Inflammatory macrophage treated with lipopolysaccharide for 1 hour (primary cell): ENCODE measurements around the gene GPR176.

Experiments used
- DNase-seq, 2 donors: peaks; one replicate each; pipeline ENCODE4 v3.0.0-alpha.2; 2020 to 2022

The GPR176 gene

DNA sequence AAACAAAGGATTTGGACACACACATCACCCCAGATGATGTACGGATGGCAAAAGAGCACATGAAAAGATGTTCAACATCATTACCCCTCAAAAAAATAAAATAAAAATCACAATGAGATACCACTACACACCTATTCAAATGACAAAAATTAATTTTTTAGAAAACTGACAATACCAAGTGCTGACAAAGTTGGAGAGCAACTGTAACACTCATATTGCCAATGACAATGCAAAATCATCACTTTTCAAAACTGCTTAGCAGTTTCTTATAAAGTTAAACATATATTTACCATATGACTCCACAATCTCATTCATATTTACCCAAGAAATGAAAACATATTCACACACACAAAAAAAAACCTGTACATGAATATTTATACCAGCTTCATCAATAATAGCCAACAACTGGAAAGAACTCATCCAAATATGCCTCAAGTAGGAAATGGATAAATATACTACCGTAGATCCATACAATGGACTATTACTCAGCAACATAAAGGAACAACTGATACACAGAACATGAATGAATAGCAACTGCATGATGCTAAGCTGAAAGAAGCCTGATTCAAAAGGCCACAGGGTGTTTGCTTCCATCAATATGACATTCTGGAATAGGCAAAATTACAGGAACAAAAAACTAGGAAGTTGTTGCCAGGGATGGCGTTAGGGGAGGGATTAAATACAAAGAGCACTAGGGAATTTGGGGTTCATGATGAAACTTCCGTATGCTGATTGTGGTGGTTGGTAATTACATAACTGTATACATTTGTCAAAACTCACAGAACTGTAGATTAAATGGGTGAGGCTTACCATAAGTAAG is 138.7 kb downstream of the GPR176 start:
- DNase-seq: peak; percentile 49 to 67

DNA sequence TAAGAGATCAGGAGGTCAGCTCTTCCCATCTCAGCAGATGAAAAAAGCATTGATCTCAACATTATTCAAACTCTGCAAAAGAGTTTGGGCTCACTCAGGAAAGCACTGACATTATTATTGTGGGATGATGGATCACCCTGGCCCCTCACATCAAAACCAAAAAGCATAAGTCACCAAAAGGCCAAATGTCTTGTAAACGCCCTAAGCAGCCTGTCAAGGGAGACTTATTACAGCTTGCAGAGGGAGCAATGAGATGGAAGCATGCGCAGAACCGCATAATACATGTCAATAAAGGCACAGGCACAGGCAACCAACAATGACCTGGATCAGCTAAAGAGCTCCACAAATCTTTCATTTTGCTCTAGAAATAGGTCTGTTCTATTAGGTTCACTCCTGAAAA is 142.0 kb downstream of the GPR176 start:
- no peak for DNase-seq

DNA sequence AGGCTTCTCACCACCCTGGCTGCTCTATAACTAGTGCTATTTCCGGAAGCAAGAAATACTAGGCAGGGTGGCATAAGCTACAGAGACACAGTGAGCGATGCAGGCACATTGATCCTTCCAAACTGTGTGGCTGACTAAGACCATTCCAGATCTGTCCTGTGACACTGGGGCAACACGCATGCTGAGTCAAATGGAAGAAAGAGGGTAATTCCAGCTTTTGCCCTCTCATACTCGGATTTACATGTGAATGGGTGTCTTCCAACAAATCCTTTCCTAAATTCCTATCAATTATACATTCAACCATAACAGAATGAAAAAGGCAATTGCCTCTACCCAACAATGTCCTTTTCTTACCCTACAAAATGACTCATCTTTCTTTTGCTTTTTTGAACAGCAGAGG is 142.6 kb downstream of the GPR176 start:
- no peak for DNase-seq

- no peak for DNase-seq
These were observed 144.0 kb downstream of the GPR176 start for GRCh38 chr15:39776068-39776467.

DNA sequence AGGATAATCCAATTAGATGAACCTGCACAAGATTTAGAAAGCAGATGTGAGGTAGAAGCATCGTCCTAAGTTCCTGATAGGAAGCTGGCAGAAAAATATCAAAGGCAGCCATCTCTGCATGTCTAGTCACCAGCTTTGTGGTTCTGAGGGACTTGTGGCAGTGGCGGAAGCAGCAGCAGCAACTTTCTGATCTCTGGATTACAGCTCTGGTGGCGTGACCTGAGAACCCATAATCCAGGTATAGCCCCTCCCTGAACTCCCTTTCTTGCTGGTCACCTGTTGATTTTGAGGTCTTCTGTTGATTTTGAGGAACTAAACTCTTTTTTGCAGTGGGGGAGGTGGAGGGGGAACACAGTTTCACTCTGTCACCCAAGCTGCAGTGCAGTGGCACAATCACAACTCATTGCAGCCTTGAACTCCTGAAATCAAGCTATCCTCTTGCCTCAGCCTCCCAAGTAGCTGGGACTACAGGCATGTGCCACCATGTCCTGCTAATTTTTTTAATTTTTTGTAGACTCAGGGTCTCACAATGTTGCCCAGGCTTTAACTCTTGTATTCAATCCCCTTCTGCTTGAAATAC is 145.3 kb downstream of the GPR176 start:
- DNase-seq: no peak

GRCh38 chr15:39770748-39771689 is 149.0 kb downstream of the GPR176 start:
- no peak for DNase-seq

- DNase-seq: no peak
These were observed 152.1 kb downstream of the GPR176 start for GRCh38 chr15:39767921-39768320.

GRCh38 chr15:39761006-39761405 is 159.1 kb downstream of the GPR176 start:
- DNase-seq: no peak

- DNase-seq: peak; percentile 43 to 81
These were observed 163.1 kb downstream of the GPR176 start for GRCh38 chr15:39756806-39757522.

- no peak for DNase-seq
These were observed 167.1 kb downstream of the GPR176 start for GRCh38 chr15:39752991-39753390.

GRCh38 chr15:39752246-39752645 is 167.8 kb downstream of the GPR176 start:
- no peak for DNase-seq
